Suprapubic skin (tissue), 4 donors: Measurements from ENCODE around the gene TMEM170B. TPM values are rescaled to one million over a fixed set of nuclear protein-coding genes. Genes with fewer than 3 reads are reported as not detected.

Experiments
- DNase-seq, 2 donors: peaks; one replicate each; pipeline ENCODE4 v3.0.0-alpha.2; 2019; ENCODE audit warnings: low spot score in 2 of 2
- H3K27ac ChIP-seq: fragments of 200-600 bp; sonication (generic); one replicate; pipeline ENCODE4 v1.5.1; 2019
- H3K27me3 ChIP-seq: fragments of 200-600 bp; sonication (generic); one replicate; pipeline ENCODE4 v1.5.1; 2019
- H3K36me3 ChIP-seq: fragments of 200-600 bp; sonication (generic); one replicate; pipeline ENCODE4 v1.5.1; 2019
- H3K4me1 ChIP-seq: fragments of 200-600 bp; sonication (generic); one replicate; pipeline ENCODE4 v1.5.1; 2019
- H3K4me3 ChIP-seq: fragments of 200-600 bp; sonication (generic); one replicate; pipeline ENCODE4 v1.5.1; 2019; ENCODE audit warnings: mild to moderate bottlenecking
- H3K9me3 ChIP-seq: fragments of 200-600 bp; sonication (generic); one replicate; pipeline ENCODE4 v1.5.1; 2019
- CTCF ChIP-seq, 2 donors: fragments of 200-600 bp in 1 of 2; fragments of 450-650 bp in 1 of 2; sonication (generic) in 1 of 2; IDR thresholded peaks; one replicate each; pipeline ENCODE4 v1.5.1; 2016 to 2019; ENCODE audit warnings: antibody characterized with exemption in 2 of 2, mild to moderate bottlenecking in 1 of 2, moderate library complexity in 1 of 2
- EP300 ChIP-seq: sonication (generic); formaldehyde crosslinking; IDR thresholded peaks from one replicate; pipeline ENCODE4 v1.6.1; 2017; ENCODE audit warnings: antibody characterized with exemption
- POLR2A ChIP-seq, 2 donors: fragments of 450-650 bp; IDR thresholded peaks; one replicate each; pipeline ENCODE4 v1.6.1; 2017; ENCODE audit warnings: antibody characterized with exemption in 2 of 2, mild to moderate bottlenecking in 2 of 2, moderate library complexity in 2 of 2
- POLR2AphosphoS5 ChIP-seq, 3 donors: sonication (generic); formaldehyde crosslinking; IDR thresholded peaks; one replicate each; pipeline ENCODE4 v1.6.1; 2017; ENCODE audit warnings: antibody characterized with exemption in 3 of 3
- WGBS: methylation state at CpG from one replicate; pipeline ENCODE4 v1.1.5; 2018; 5-methylcytosine and 5-hydroxymethylcytosine counted together
- total RNA-seq, 4 donors: library from RNA; depleted of rRNA; stranded (reverse); fragments of >200 nt; gene quantifications; one replicate each; pipeline ENCODE4 v1.1.0, GENCODE V29; 2016

Gene TMEM170B
- total RNA-seq, 4 donors from 2014 or later, result 1.1 to 1.7 (median 1.2) TPM

GRCh38 chr6:11497881-11498280, 39.7 kb upstream of the TMEM170B start:
- no peak for DNase-seq
- H3K9me3 ChIP-seq, result no peaks in the 10 kb centered on the region
- H3K4me1 ChIP-seq, result peaks cover 11% of the 10 kb centered on the region
- no peak overlapping the region for H3K4me3 ChIP-seq
- H3K27ac ChIP-seq, result no peak overlapping the region
- no peaks in the 10 kb centered on the region for H3K36me3 ChIP-seq
- WGBS, result no CpG with 5 or more reads among the region's 1 CpG
- TF ChIP-seq EP300 (no peak), CTCF (IDR thresholded peaks at IDR 0.05) (no peak), POLR2A (IDR thresholded peaks at IDR 0.05) (no peak)
- H3K27me3 ChIP-seq, result no peaks in the 10 kb centered on the region

GRCh38 chr6:11500008-11500407, 37.5 kb upstream of the TMEM170B start:
- no peaks in the 10 kb centered on the region for H3K36me3 ChIP-seq
- H3K4me3 ChIP-seq, result no peak overlapping the region
- no peak overlapping the region for H3K27ac ChIP-seq
- no peaks in the 10 kb centered on the region for H3K9me3 ChIP-seq
- 76% methylated on average over 2 of the region's 2 CpGs for WGBS
- DNase-seq, result no peak
- no peak for TF ChIP-seq CTCF (IDR thresholded peaks at IDR 0.05)
- H3K27me3 ChIP-seq, result no peaks in the 10 kb centered on the region
- H3K4me1 ChIP-seq, result peaks cover 11% of the 10 kb centered on the region

- no peak for TF ChIP-seq EP300
- no peak for TF ChIP-seq POLR2AphosphoS5 (IDR thresholded peaks at IDR 0.05)
- no peak for TF ChIP-seq POLR2A (IDR thresholded peaks at IDR 0.05)
- TF ChIP-seq CTCF (IDR thresholded peaks at IDR 0.05), result no peak
- H3K4me3 ChIP-seq, result no peak overlapping the region
- H3K4me1 ChIP-seq, result no peaks in the 10 kb centered on the region
- no peak overlapping the region for H3K27ac ChIP-seq
- no peaks in the 10 kb centered on the region for H3K9me3 ChIP-seq
- WGBS, result 94% methylated on average over 3 of the region's 3 CpGs
- no peaks in the 10 kb centered on the region for H3K27me3 ChIP-seq
- no peaks in the 10 kb centered on the region for H3K36me3 ChIP-seq
- no peak for DNase-seq
Observed at GRCh38 chr6:11509471-11509870, 28.1 kb upstream of the TMEM170B start.

GRCh38 chr6:11514672-11515071, 22.9 kb upstream of the TMEM170B start:
- Histone ChIP-seq H3K36me3 (no peaks in the 10 kb centered on the region), H3K4me1 (no peaks in the 10 kb centered on the region), H3K27me3 (no peaks in the 10 kb centered on the region), H3K27ac (no peak overlapping the region), H3K4me3 (no peak overlapping the region), H3K9me3 (peaks cover 9% of the 10 kb centered on the region)
- WGBS, result 82% methylated on average over 3 of the region's 3 CpGs
- TF ChIP-seq CTCF (IDR thresholded peaks at IDR 0.05) (no peak), POLR2AphosphoS5 (IDR thresholded peaks at IDR 0.05) (no peak), POLR2A (IDR thresholded peaks at IDR 0.05) (no peak), EP300 (no peak)
- DNase-seq, result no peak

GRCh38 chr6:11515763-11516162, 21.8 kb upstream of the TMEM170B start:
- no peak overlapping the region for H3K27ac ChIP-seq
- 69% methylated on average over 3 of the region's 3 CpGs for WGBS
- H3K36me3 ChIP-seq, result no peaks in the 10 kb centered on the region
- H3K4me3 ChIP-seq, result no peak overlapping the region
- no peaks in the 10 kb centered on the region for H3K27me3 ChIP-seq
- H3K4me1 ChIP-seq, result no peaks in the 10 kb centered on the region
- no peak for DNase-seq
- H3K9me3 ChIP-seq, result peaks cover 9% of the 10 kb centered on the region
- TF ChIP-seq CTCF (IDR thresholded peaks at IDR 0.05) (no peak), POLR2AphosphoS5 (IDR thresholded peaks at IDR 0.05) (no peak), POLR2A (IDR thresholded peaks at IDR 0.05) (no peak), EP300 (no peak)
